T-cell (primary cell): ENCODE results near the gene OR10H5. TPM values are rescaled to one million over a fixed set of nuclear protein-coding genes. Genes with fewer than 3 reads are reported as not detected.
"Not testable (repeated sequence)": the region's sequence is repeated elsewhere in the genome, so short reads cannot be mapped to it uniquely, and the experiment has no call there.

Experiments
- ATAC-seq, 4 experiments: fragments of 200-7000 bp in 3 of 4; fragments of 150-1000 bp in 1 of 4; cut with Tn5 transposase; replicated peaks in 1 of 4; 1 replicate in 3 of 4; 2 replicates in 1 of 4; pipeline ENCODE4 v1.10.0; 2021; ENCODE audit warnings: moderate library complexity in 3 of 4, mild to moderate bottlenecking in 2 of 4, moderate number of reproducible peaks in 1 of 4
- CTCF ChIA-PET, 2 donors: fragments of 300-600 bp; sonication (Branson Sonifier 250); formaldehyde crosslinking; loops; one replicate each; lab custom pipeline; 2022; ENCODE audit warnings: antibody characterized with exemption in 2 of 2; lab: Charles Lee
- POLR2A ChIA-PET, 2 donors: fragments of 300-600 bp; sonication (Branson Sonifier 250); formaldehyde crosslinking; loops; one replicate each; lab custom pipeline; 2022; ENCODE audit warnings: antibody characterized with exemption in 2 of 2; lab: Charles Lee
- DNase-seq, 35 experiments: peaks; one replicate each; pipeline versions ENCODE4 v3.0.0 to v3.0.0-alpha.2; 2013 to 2023
- H3K27ac ChIP-seq: one replicate; pipeline ENCODE4 v1.5.1; 2013; ENCODE audit warnings: low read length
- H3K27me3 ChIP-seq, 2 experiments: replicated peaks in 1 of 2; 1 replicate in 1 of 2; 2 replicates in 1 of 2; pipeline versions ENCODE4 v1.6.1 to v1.7.0; 2013; ENCODE audit warnings: low read length in 1 of 2, mixed read lengths in 1 of 2; ENCODE audit not compliant: control insufficient read depth in 2 of 2, insufficient read depth in 2 of 2; ENCODE audit errors: extremely low read depth in 1 of 2
- H3K36me3 ChIP-seq, 2 donors: 1 replicate in 1 of 2; 2 replicates in 1 of 2; pipeline versions ENCODE4 v1.6.1 to v1.7.0; 2013; ENCODE audit warnings: low read length in 1 of 2; ENCODE audit not compliant: control insufficient read depth in 2 of 2, insufficient read depth in 1 of 2; ENCODE audit errors: extremely low read depth in 1 of 2
- H3K4me1 ChIP-seq, 2 experiments: 1 replicate in 1 of 2; 2 replicates in 1 of 2; pipeline versions ENCODE4 v1.6.1 to v1.7.0; 2013; ENCODE audit warnings: low read length in 2 of 2, mixed read lengths in 1 of 2; ENCODE audit not compliant: insufficient read depth in 2 of 2, control insufficient read depth in 1 of 2; ENCODE audit errors: extremely low read depth in 1 of 2
- H3K4me3 ChIP-seq, 2 donors: 1 replicate in 1 of 2; 2 replicates in 1 of 2; pipeline versions ENCODE4 v1.5.1 to v1.7.0; 2013; ENCODE audit warnings: mild to moderate bottlenecking in 2 of 2, low read length in 1 of 2, moderate library complexity in 1 of 2; ENCODE audit not compliant: control insufficient read depth in 1 of 2; ENCODE audit errors: extremely low read depth in 1 of 2
- H3K9me3 ChIP-seq: 2 replicates; pipeline ENCODE4 v1.7.0; 2013
- H3K27ac Mint-ChIP-seq, 2 donors: one replicate each; pipeline ENCODE4 v1.8.0; 2020 to 2021; ENCODE audit warnings: mild to moderate bottlenecking in 2 of 2, mixed read lengths in 2 of 2
- H3K27me3 Mint-ChIP-seq, 2 donors: one replicate each; pipeline ENCODE4 v1.8.0; 2021 to 2022; ENCODE audit warnings: mixed read lengths in 2 of 2
- H3K36me3 Mint-ChIP-seq: one replicate; pipeline ENCODE4 v1.8.0; 2021; ENCODE audit warnings: mixed read lengths
- H3K4me1 Mint-ChIP-seq, 3 donors: one replicate each; pipeline ENCODE4 v1.8.0; 2020 to 2022; ENCODE audit warnings: mixed read lengths in 3 of 3, mild to moderate bottlenecking in 1 of 3
- H3K4me3 Mint-ChIP-seq, 3 donors: one replicate each; pipeline ENCODE4 v1.8.0; 2020 to 2022; ENCODE audit warnings: mild to moderate bottlenecking in 3 of 3, mixed read lengths in 3 of 3, moderate library complexity in 3 of 3
- H3K9me3 Mint-ChIP-seq, 3 donors: one replicate each; pipeline ENCODE4 v1.8.0; 2020 to 2022; ENCODE audit warnings: mixed read lengths in 3 of 3
- WGBS: methylation state at CpG from one replicate; pipeline ENCODE4 v1.1.5; 2013; ENCODE audit warnings: missing lambda C conversion rate; ENCODE audit not compliant: insufficient coverage; 5-methylcytosine and 5-hydroxymethylcytosine counted together
- total RNA-seq, 35 experiments: library from RNA in 6 of 35; stranded (reverse) in 6 of 35; fragments of 120-200 nt in 1 of 35; gene quantifications; one replicate each; pipeline versions ENCODE4 v1.2.1 to v1.2.4 and lab custom pipeline; 2013 to 2026

Gene OR10H5
- total RNA-seq, 5 donors from 2014 or later (not counting 1 experiment from before 2014, with no cell fraction given) = not detected

DNA sequence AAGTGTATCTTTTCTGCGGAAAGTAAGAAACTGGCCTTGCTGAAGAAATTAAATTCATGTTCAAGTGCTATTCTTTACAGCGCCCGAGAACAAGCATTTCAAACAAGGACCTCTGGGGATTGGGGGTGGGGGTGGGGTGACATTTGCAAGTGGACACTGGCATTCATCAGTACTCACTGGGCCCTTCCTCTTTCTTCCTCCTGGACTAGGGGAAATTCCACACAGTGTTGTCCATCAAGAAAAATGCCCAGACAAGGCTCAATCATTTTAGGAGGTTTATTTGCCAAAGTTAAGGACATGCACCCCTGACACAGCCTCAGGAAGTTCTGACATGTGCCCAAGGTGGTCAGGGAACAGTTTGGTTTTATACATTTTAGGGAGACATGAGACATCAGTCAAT is 50.9 kb downstream of the OR10H5 start:
- H3K9me3 ChIP-seq = no peaks in the 10 kb centered on the region
- CTCF ChIA-PET = no interaction called here
- Mint-ChIP-seq H3K4me3 (peak overlapping the region in 1 of 3 donors; percentile 23), H3K27me3 (no peaks in the 10 kb centered on the region), H3K9me3 (no peaks in the 10 kb centered on the region), H3K27ac (peak overlapping the region; percentile 78), H3K36me3 (no peaks in the 10 kb centered on the region), H3K4me1 (peaks cover 34 to 46% (median 37%) of the 10 kb centered on the region in 3 donors)
- H3K27me3 ChIP-seq = no peaks in the 10 kb centered on the region
- H3K4me1 ChIP-seq = peaks cover 2 to 27% of the 10 kb centered on the region in 2 experiments
- 100% methylated on average over 1 of the region's 3 CpGs for WGBS
- POLR2A ChIA-PET = no interaction called here
- ATAC-seq (no peak), DNase-seq (no peak)
- no peaks in the 10 kb centered on the region for H3K36me3 ChIP-seq
- H3K4me3 ChIP-seq = no peak overlapping the region
- H3K27ac ChIP-seq = no peak overlapping the region

DNA sequence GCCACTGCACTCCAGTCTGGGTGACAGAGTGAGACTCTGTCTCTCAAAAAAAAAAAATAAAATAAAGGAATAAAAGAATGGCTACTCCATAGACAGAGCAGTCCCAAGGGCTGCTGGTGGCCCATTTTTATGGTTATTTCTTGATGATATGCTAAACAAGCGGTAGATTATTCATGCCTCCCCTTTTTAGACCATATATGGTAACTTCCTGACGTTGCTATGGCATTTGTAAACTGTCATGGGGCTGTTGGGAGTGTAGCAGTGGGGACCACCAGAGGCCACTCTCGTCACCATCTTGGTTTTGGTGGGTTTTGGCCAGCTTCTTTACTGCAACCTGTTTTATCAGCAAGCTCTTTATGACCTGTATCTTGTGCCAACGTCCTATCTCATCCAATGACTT is 52.4 kb downstream of the OR10H5 start:
- DNase-seq, CTCF ChIA-PET, H3K27ac ChIP-seq, H3K9me3 ChIP-seq, H3K27me3 Mint-ChIP-seq, ATAC-seq, H3K36me3 ChIP-seq, H3K4me3 ChIP-seq, H3K4me3 Mint-ChIP-seq, POLR2A ChIA-PET, H3K27me3 ChIP-seq, H3K36me3 Mint-ChIP-seq, H3K9me3 Mint-ChIP-seq: not testable (repeated sequence)
- peaks cover 11 to 40% of the 10 kb centered on the region in 2 experiments for H3K4me1 ChIP-seq
- H3K27ac Mint-ChIP-seq = peak overlapping the region; percentile 58 to 64
- peaks cover 47 to 57% (median 51%) of the 10 kb centered on the region in 3 donors for H3K4me1 Mint-ChIP-seq
- 100% methylated on average over 1 of the region's 4 CpGs for WGBS

DNA sequence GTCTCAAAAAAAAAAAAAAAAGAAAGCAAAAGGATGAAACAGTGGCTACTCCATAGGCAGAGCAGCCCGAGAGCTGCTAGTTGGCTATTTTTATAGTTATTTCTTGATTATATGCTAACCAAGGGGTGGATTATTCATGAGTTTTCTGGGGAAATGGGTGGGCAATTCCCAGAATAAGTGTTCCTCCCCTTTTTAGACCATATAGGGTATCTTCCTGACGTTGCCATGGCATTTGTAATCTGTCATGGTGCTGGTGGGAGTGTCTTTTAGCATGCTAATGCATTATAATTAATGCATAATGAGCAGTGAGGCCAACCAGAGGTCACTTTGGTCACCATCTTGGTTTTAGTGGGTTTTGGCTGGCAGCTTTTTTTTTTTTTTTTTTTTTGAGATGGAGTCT is 53.4 kb downstream of the OR10H5 start:
- Histone ChIP-seq H3K4me1 (peaks cover 16 to 44% of the 10 kb centered on the region in 2 experiments), H3K36me3 (no peaks in the 10 kb centered on the region), H3K4me3 (no peak overlapping the region), H3K27me3 (no peaks in the 10 kb centered on the region), H3K9me3 (no peaks in the 10 kb centered on the region), H3K27ac (no peak overlapping the region)
- ChIA-PET CTCF (no interaction called here), POLR2A (no interaction called here)
- ATAC-seq = no peak
- H3K4me1 Mint-ChIP-seq = peaks cover 56 to 58% (median 57%) of the 10 kb centered on the region in 3 donors
- WGBS = no CpG with 5 or more reads among the region's 2 CpGs
- H3K4me3 Mint-ChIP-seq = no peak overlapping the region
- no peak overlapping the region for H3K27ac Mint-ChIP-seq
- DNase-seq = no peak
- H3K9me3 Mint-ChIP-seq = no peaks in the 10 kb centered on the region
- H3K36me3 Mint-ChIP-seq = no peaks in the 10 kb centered on the region
- H3K27me3 Mint-ChIP-seq = no peaks in the 10 kb centered on the region

DNA sequence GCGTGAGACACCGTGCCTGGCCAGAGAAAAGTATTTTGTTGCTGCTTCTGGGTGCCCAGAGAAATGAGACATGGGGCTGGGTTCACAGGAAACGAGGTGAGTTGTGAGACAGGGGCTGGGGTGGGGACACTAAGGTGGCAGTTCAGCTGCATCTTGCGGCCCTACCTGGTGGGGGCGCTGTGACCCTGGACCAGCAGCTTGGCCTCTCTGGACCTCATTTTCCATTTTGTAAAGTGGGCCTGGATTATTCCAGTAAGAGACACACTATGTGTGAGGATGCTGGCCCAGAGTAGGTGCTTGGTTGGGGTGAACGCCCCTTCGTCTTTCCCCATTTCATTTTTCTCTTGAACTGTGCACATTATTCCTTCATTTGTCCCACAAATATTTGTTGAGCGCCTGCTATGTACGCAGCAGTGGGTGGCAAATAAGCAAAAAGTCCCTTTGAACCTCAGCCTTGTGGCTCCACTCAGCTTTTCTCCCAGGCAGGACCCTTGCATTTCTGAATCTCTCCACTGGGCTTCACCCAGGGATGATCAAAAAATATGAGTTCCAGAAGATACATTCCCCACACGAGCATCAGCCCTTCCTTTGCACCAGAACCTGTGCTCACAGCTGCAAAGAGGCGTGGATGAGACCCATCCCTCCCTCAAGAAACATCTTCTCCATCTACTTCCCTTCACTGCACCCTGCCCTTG is 54.6 kb downstream of the OR10H5 start:
- peaks cover 63 to 64% (median 64%) of the 10 kb centered on the region in 3 donors for H3K4me1 Mint-ChIP-seq
- ATAC-seq (no peak), DNase-seq (peak in 2 of 35 experiments; percentile 8 to 27)
- no peak overlapping the region for H3K4me3 ChIP-seq
- ChIA-PET CTCF (no interaction called here), POLR2A (no interaction called here)
- no peaks in the 10 kb centered on the region for H3K9me3 Mint-ChIP-seq
- H3K36me3 ChIP-seq = no peaks in the 10 kb centered on the region
- no peaks in the 10 kb centered on the region for H3K27me3 ChIP-seq
- H3K4me3 Mint-ChIP-seq = no peak overlapping the region
- 69% methylated on average over 8 of the region's 11 CpGs for WGBS
- H3K27ac ChIP-seq = no peak overlapping the region
- peaks cover 16 to 45% of the 10 kb centered on the region in 2 experiments for H3K4me1 ChIP-seq
- peak overlapping the region; percentile 61 to 74 for H3K27ac Mint-ChIP-seq
- no peaks in the 10 kb centered on the region for H3K9me3 ChIP-seq
- H3K36me3 Mint-ChIP-seq = no peaks in the 10 kb centered on the region
- H3K27me3 Mint-ChIP-seq = no peaks in the 10 kb centered on the region

DNA sequence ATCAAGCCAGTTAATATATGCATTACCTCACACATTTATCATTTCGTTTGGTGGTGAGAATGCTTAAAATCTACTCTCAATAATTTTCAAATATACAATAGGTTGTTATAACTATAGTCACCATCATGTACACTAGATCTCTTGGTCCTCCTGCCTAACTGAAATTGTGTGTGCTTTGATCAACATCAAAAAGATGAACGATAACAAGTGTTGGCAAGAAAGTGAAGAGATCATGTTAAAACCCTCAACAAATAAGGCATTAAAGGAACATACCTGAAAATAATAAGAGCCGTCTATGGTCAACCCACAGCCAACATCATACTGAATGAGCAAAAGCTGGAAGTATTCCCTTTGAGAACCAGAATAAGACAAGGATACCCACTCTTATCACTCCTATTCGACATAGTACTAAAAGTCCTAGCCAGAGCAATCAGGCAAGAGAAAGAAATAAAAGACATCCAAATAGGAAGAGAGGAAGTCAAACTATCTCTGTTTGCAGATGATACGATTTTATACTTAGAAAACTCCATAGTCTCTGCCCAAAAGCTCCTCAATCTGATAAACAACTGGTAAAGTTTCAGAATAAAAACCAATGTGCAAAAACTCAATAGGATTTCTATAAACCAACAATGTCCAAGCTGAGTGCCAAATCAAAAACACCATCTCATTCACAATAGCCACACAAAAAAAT is 55.9 kb downstream of the OR10H5 start:
- H3K4me3 Mint-ChIP-seq = peak overlapping the region in 2 of 3 donors; percentile 10 to 78
- no peaks in the 10 kb centered on the region for H3K36me3 Mint-ChIP-seq
- no peaks in the 10 kb centered on the region for H3K27me3 ChIP-seq
- H3K27me3 Mint-ChIP-seq = no peaks in the 10 kb centered on the region
- H3K9me3 Mint-ChIP-seq = no peaks in the 10 kb centered on the region
- no peak overlapping the region for H3K4me3 ChIP-seq
- ChIA-PET CTCF (no interaction called here), POLR2A (no interaction called here)
- peak overlapping the region; percentile 89 to 93 for H3K27ac Mint-ChIP-seq
- no peaks in the 10 kb centered on the region for H3K36me3 ChIP-seq
- peaks cover 51 to 54% (median 52%) of the 10 kb centered on the region in 3 donors for H3K4me1 Mint-ChIP-seq
- peaks cover 16 to 42% of the 10 kb centered on the region in 2 experiments for H3K4me1 ChIP-seq
- peak in 1 of 35 experiments; percentile 30 for DNase-seq
- ATAC-seq = peak in 3 of 4 experiments; percentile 22 to 47 (median 41)
- H3K9me3 ChIP-seq = no peaks in the 10 kb centered on the region
- H3K27ac ChIP-seq = peak overlapping the region; percentile 47
- WGBS = 40% methylated on average over 2 of the region's 5 CpGs

DNA sequence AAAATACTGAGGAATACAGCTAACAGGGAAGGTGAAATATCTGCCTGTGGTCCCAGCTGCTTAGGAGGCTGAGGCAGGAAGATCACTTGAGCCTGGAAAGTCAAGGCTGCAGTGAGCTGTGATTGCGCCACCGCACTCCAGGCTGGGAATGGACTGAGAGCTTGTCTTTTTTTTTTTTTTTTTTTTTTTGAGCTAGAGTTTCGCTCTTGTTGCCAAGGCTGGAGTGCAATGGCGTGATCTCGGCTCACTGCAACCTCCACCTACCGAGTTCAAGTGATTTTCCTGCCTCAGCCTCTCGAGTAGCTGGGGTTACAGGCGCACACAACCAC is 56.4 kb downstream of the OR10H5 start:
- H3K9me3 Mint-ChIP-seq, H3K27me3 ChIP-seq, H3K27me3 Mint-ChIP-seq, DNase-seq, H3K9me3 ChIP-seq, H3K36me3 Mint-ChIP-seq, POLR2A ChIA-PET, H3K4me3 ChIP-seq, H3K36me3 ChIP-seq: not testable (repeated sequence)
- Histone ChIP-seq H3K27ac (peak overlapping the region; percentile 47), H3K4me1 (peaks cover 16 to 42% of the 10 kb centered on the region in 2 experiments)
- ATAC-seq = peak in 1 of 4 experiments; percentile 42
- CTCF ChIA-PET = interaction anchor here in 1 of 2 donors (1.1 kb wide), 1 partner anchor 341 kb away, joined by 3 read pairs; no protein-coding TSS in a partner anchor
- peaks cover 46 to 48% (median 47%) of the 10 kb centered on the region in 3 donors for H3K4me1 Mint-ChIP-seq
- peak overlapping the region; percentile 89 to 93 for H3K27ac Mint-ChIP-seq
- WGBS = no CpG with 5 or more reads among the region's 8 CpGs
- peak overlapping the region; percentile 10 to 78 (median 49) for H3K4me3 Mint-ChIP-seq
